ENCODE data around the gene ACIN1. TPM values are rescaled to one million over a fixed set of nuclear protein-coding genes. Genes with fewer than 3 reads are reported as not detected.

The ACIN1 gene
- total and polyA plus RNA-seq, 2 of the 13 experiments (the other 11 are each of a cell fraction or from before 2014, with no cell fraction given), result 165 to 183 TPM

DNA sequence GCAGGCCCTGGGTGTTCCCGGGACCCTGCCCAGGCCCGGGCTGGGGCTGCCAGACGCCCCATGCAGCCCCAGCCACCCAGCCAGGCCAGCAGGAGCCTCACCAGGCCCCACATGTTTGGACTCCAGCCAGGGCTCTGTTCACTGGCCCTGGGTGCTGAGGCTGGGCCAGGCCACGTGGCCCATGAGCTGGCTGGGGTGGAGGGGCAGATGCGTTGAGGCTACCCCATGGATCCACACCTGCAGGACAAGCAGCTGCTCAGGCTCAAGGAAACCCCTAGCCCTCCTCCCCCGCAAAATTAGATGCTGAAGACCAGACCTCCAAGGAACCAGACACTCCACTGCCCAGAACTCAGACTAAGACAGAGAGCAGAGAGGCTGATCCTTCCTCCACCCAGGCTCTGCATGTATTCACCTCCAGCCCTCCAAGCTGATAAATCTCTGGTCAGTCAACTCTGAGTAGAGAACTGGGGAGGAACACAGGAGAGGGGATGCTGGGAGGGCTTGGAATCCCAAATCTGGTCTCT lies 39.3 kb downstream of the ACIN1 start (continued):
- TF ChIP-seq, protein P1, sequence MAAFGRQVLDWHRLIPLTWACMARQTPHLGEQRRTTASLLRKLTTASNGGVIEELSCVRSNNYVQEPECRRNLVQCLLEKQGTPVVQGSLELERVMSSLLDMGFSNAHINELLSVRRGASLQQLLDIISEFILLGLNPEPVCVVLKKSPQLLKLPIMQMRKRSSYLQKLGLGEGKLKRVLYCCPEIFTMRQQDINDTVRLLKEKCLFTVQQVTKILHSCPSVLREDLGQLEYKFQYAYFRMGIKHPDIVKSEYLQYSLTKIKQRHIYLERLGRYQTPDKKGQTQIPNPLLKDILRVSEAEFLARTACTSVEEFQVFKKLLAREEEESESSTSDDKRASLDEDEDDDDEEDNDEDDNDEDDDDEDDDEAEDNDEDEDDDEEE (CRISPR knock-in tag; IDR thresholded peaks at IDR 0.05), result 0 out of 2 replicates have a peak, but pooled peaks have one; percentile 84
- TF ChIP-seq ZNF33B (CRISPR knock-in tag; IDR thresholded peaks at IDR 0.05) (0 out of 2 replicates have a peak, but pooled peaks have one; percentile 16), ZNF616 (CRISPR knock-in tag; IDR thresholded peaks at IDR 0.05; ENCODE audit: low read depth) (0 out of 2 replicates have a peak, but pooled peaks have one; percentile 52), ZNF260 (CRISPR knock-in tag; IDR thresholded peaks at IDR 0.05; ENCODE audit: borderline replicate concordance, low read depth) (0 out of 2 replicates have a peak, but pooled peaks have one; percentile 30), ZFAT (CRISPR knock-in tag; conservative IDR thresholded peaks at IDR 0.05) (no peak), ZNF543 (CRISPR knock-in tag; IDR thresholded peaks at IDR 0.05) (0 out of 2 replicates have a peak, but pooled peaks have one; percentile 31), ZNF605 (CRISPR knock-in tag; IDR thresholded peaks at IDR 0.05) (peak; percentile 59; the same call in 1 of the 2 replicates), RBM22 (optimal IDR thresholded peaks at IDR 0.05; ENCODE audit: low read length) (no peak), NBN (conservative IDR thresholded peaks at IDR 0.05) (no peak), PAWR (CRISPR knock-in tag; IDR thresholded peaks at IDR 0.05; ENCODE audit: borderline replicate concordance) (0 out of 2 replicates have a peak, but pooled peaks have one; percentile 59), FIP1L1 (IDR thresholded peaks at IDR 0.05; ENCODE audit: borderline replicate concordance, insufficient read depth, low read depth, low read length) (peak; percentile 16; the same call in 1 of the 2 replicates), NCOR1 (IDR thresholded peaks at IDR 0.05; ENCODE audit: borderline replicate concordance, low read length) (no peak), ZNF772 (CRISPR knock-in tag; IDR thresholded peaks at IDR 0.05) (no peak), BORCS8-MEF2B (CRISPR knock-in tag; IDR thresholded peaks at IDR 0.05) (peak; percentile 47; the same call in 1 of the 2 replicates), KAT7 (CRISPR knock-in tag; IDR thresholded peaks at IDR 0.05; ENCODE audit: borderline replicate concordance) (no peak), ZSCAN29 (CRISPR knock-in tag; conservative IDR thresholded peaks at IDR 0.05) (0 out of 2 replicates have a peak, but pooled peaks have one; percentile 15), MYC (CRISPR knock-in tag; IDR thresholded peaks at IDR 0.05; ENCODE audit: borderline replicate concordance) (peak; percentile 66; the same call in 1 of the 2 replicates), TAF1 (CRISPR knock-in tag; IDR thresholded peaks at IDR 0.05) (no peak; the same call in 1 of the 2 replicates), ZFP1 (CRISPR knock-in tag; IDR thresholded peaks at IDR 0.05) (no peak), KDM5B (CRISPR knock-in tag; IDR thresholded peaks at IDR 0.05; ENCODE audit: borderline replicate concordance) (peak; percentile 8; the same call in 1 of the 2 replicates)
- TF ChIP-seq, protein P2, sequence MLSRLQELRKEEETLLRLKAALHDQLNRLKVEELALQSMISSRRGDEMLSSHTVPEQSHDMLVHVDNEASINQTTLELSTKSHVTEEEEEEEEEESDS (CRISPR knock-in tag; IDR thresholded peaks at IDR 0.05; ENCODE audit: borderline replicate concordance), result 0 out of 2 replicates have a peak, but pooled peaks have one; percentile 78
- TF ChIP-seq, protein P3, sequence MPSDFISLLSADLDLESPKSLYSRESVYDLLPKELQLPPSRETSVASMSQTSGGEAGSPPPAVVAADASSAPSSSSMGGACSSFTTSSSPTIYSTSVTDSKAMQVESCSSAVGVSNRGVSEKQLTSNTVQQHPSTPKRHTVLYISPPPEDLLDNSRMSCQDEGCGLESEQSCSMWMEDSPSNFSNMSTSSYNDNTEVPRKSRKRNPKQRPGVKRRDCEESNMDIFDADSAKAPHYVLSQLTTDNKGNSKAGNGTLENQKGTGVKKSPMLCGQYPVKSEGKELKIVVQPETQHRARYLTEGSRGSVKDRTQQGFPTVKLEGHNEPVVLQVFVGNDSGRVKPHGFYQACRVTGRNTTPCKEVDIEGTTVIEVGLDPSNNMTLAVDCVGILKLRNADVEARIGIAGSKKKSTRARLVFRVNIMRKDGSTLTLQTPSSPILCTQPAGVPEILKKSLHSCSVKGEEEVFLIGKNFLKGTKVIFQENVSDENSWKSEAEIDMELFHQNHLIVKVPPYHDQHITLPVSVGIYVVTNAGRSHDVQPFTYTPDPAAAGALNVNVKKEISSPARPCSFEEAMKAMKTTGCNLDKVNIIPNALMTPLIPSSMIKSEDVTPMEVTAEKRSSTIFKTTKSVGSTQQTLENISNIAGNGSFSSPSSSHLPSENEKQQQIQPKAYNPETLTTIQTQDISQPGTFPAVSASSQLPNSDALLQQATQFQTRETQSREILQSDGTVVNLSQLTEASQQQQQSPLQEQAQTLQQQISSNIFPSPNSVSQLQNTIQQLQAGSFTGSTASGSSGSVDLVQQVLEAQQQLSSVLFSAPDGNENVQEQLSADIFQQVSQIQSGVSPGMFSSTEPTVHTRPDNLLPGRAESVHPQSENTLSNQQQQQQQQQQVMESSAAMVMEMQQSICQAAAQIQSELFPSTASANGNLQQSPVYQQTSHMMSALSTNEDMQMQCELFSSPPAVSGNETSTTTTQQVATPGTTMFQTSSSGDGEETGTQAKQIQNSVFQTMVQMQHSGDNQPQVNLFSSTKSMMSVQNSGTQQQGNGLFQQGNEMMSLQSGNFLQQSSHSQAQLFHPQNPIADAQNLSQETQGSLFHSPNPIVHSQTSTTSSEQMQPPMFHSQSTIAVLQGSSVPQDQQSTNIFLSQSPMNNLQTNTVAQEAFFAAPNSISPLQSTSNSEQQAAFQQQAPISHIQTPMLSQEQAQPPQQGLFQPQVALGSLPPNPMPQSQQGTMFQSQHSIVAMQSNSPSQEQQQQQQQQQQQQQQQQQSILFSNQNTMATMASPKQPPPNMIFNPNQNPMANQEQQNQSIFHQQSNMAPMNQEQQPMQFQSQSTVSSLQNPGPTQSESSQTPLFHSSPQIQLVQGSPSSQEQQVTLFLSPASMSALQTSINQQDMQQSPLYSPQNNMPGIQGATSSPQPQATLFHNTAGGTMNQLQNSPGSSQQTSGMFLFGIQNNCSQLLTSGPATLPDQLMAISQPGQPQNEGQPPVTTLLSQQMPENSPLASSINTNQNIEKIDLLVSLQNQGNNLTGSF (CRISPR knock-in tag; IDR thresholded peaks at IDR 0.05), result 0 out of 2 replicates have a peak, but pooled peaks have one; percentile 21
- TF ChIP-seq, protein P4, sequence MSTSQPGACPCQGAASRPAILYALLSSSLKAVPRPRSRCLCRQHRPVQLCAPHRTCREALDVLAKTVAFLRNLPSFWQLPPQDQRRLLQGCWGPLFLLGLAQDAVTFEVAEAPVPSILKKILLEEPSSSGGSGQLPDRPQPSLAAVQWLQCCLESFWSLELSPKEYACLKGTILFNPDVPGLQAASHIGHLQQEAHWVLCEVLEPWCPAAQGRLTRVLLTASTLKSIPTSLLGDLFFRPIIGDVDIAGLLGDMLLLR (CRISPR knock-in tag; IDR thresholded peaks at IDR 0.05), result 0 out of 2 replicates have a peak, but pooled peaks have one; percentile 53

Measured in HepG2 (cell line).